Lung (tissue), 12 donors: ENCODE results near the gene TMEM109. TPM values are rescaled to one million over a fixed set of nuclear protein-coding genes. Genes with fewer than 3 reads are reported as not detected.

ENCODE experiments used
- ATAC-seq: fragments of 200-7000 bp; cut with Tn5 transposase; one replicate; pipeline ENCODE4 v1.9.1; 2020; ENCODE audit warnings: moderate number of reproducible peaks; ENCODE audit not compliant: insufficient read depth, low FRiP score
- DNase-seq, 3 donors: peaks; one replicate each; pipeline ENCODE4 v3.0.0-alpha.2; 2013 to 2017
- H3K27ac ChIP-seq, 2 donors: one replicate each; pipeline ENCODE4 v1.5.1; 2013; ENCODE audit warnings: mild to moderate bottlenecking in 2 of 2, moderate library complexity in 2 of 2, control low read depth in 1 of 2, inconsistent platforms in 1 of 2, low read depth in 1 of 2, low read length in 1 of 2
- H3K27me3 ChIP-seq, 3 donors: one replicate each; pipeline ENCODE4 v1.5.1; 2013; ENCODE audit warnings: low read length in 2 of 3; ENCODE audit not compliant: control insufficient read depth in 3 of 3, insufficient read depth in 3 of 3
- H3K36me3 ChIP-seq, 4 donors: one replicate each; pipeline ENCODE4 v1.5.1; 2013; ENCODE audit warnings: low read length in 4 of 4, mild to moderate bottlenecking in 1 of 4, moderate library complexity in 1 of 4; ENCODE audit not compliant: control insufficient read depth in 4 of 4, insufficient read depth in 4 of 4
- H3K4me1 ChIP-seq, 5 donors: one replicate each; pipeline ENCODE4 v1.5.1; 2013; ENCODE audit warnings: low read length in 5 of 5, mild to moderate bottlenecking in 2 of 5, moderate library complexity in 1 of 5; ENCODE audit not compliant: control insufficient read depth in 5 of 5, insufficient read depth in 5 of 5
- H3K4me3 ChIP-seq: one replicate; pipeline ENCODE4 v1.5.1; 2013; ENCODE audit warnings: mild to moderate bottlenecking, control low read depth, moderate library complexity
- H3K9ac ChIP-seq, 2 donors: one replicate each; pipeline ENCODE4 v1.5.1; 2013; ENCODE audit warnings: low read length in 2 of 2, control low read depth in 1 of 2; ENCODE audit not compliant: insufficient read depth in 1 of 2
- H3K9me3 ChIP-seq, 4 donors: one replicate each; pipeline ENCODE4 v1.5.1; 2013; ENCODE audit warnings: low read length in 3 of 4, mild to moderate bottlenecking in 1 of 4, moderate library complexity in 1 of 4; ENCODE audit not compliant: control insufficient read depth in 4 of 4, insufficient read depth in 3 of 4
- WGBS, 2 donors: extraction: QIAGEN DNeasy Blood & Tissue Kit; methylation state at CpG; one replicate each; pipeline ENCODE4 v1.1.7; 2013; 5-methylcytosine and 5-hydroxymethylcytosine counted together
- polyA plus RNA-seq, 2 donors: library from polyadenylated mRNA; stranded (reverse); fragments of 200-250 nt; gene quantifications; one replicate each; pipeline ENCODE4 v1.2.1, GENCODE V29; 2013
- total RNA-seq, 2 donors: library from RNA; depleted of rRNA in 1 of 2; stranded (reverse); fragments of >200 nt in 1 of 2; gene quantifications; one replicate each; pipeline ENCODE4 v1.2.1, GENCODE V29; 2014 to 2021
- TF ChIP-seq, protein P1 (sequence below): IDR thresholded peaks from 2 replicates; pipeline ENCODE4 v1.5.1; 2012; ENCODE audit warnings: mild to moderate bottlenecking; ENCODE audit errors: control extremely low read depth, extremely low read depth
- donor health status: control.
- donor health status: control.
- donor health status: Bipolar disorder and iron deficiency.
- donor health status: healthy.
- donor health status: DM: yes; HTN: yes; CAD: no.

TMEM109 gene
- total and polyA plus RNA-seq, 4 donors, result 69.2 to 128 (median 99.3) TPM

DNA sequence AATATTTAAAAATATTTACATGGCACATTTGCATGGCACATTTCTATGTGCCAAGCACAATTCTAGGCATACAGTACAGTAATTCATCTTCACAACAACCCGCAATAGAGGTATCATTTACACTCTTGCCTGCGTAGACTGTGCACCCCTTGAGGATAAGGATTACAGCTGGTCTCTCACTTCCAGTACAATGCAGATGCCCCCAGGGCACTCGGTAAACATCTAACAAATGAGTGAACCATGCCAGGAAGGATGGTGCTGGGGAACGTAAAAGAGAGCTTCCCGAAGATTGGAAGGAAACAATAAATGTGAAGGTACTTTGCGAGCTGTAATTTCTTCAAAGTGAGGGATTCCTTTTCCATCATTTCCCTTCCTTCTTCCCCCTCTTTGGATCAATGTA, 8.9 kb upstream of the TMEM109 start:
- no peak for ATAC-seq
- no peaks in the 10 kb centered on the region for H3K27me3 ChIP-seq
- WGBS, 2 donors, result 49% methylated on average over 6 of the region's 6 CpGs
- no peak overlapping the region for H3K4me3 ChIP-seq
- no peak overlapping the region for H3K27ac ChIP-seq
- DNase-seq, result no peak
- peak overlapping the region; percentile 69 to 89 for H3K9ac ChIP-seq
- peaks cover 21 to 28% (median 25%) of the 10 kb centered on the region in 4 donors for H3K36me3 ChIP-seq
- H3K9me3 ChIP-seq, result no peaks in the 10 kb centered on the region
- peaks cover 5 to 20% (median 9%) of the 10 kb centered on the region in 5 donors for H3K4me1 ChIP-seq
- TF ChIP-seq, protein P1, sequence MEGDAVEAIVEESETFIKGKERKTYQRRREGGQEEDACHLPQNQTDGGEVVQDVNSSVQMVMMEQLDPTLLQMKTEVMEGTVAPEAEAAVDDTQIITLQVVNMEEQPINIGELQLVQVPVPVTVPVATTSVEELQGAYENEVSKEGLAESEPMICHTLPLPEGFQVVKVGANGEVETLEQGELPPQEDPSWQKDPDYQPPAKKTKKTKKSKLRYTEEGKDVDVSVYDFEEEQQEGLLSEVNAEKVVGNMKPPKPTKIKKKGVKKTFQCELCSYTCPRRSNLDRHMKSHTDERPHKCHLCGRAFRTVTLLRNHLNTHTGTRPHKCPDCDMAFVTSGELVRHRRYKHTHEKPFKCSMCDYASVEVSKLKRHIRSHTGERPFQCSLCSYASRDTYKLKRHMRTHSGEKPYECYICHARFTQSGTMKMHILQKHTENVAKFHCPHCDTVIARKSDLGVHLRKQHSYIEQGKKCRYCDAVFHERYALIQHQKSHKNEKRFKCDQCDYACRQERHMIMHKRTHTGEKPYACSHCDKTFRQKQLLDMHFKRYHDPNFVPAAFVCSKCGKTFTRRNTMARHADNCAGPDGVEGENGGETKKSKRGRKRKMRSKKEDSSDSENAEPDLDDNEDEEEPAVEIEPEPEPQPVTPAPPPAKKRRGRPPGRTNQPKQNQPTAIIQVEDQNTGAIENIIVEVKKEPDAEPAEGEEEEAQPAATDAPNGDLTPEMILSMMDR, result no peak

DNA sequence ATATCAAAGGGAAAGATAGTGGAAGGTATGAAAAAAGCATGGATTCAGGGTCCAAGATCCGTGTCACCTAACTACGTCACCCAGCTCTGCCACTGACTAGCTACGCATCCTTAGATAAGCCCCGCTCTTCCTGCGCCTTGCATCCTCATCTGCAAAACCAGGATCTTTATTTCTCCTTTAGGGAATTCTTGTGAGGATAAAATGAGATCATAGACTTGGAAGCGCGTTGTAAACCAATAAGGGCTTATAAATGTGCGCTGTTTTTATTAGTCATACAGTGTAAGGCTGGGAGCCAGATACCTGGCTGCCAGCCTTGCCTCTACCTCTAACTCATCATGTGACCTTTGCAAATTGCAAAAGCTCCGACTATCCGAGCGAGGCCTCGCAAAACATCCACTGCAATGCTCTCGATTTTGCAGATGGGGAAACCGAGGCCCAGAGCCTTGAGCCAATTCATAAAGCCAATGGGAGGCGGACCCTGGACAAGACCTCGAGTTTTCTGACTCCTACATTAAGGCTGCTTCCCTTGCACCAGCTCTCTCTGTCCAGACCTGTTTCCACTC, 8.3 kb upstream of the TMEM109 start:
- Histone ChIP-seq H3K4me3 (peak overlapping the region; percentile 99), H3K36me3 (peaks cover 15 to 23% (median 21%) of the 10 kb centered on the region in 4 donors), H3K4me1 (peaks cover 6 to 20% (median 9%) of the 10 kb centered on the region in 5 donors), H3K9ac (peak overlapping the region; percentile 69 to 89), H3K27ac (peak overlapping the region; percentile 96 to 98), H3K9me3 (no peaks in the 10 kb centered on the region), H3K27me3 (no peaks in the 10 kb centered on the region)
- DNase-seq (peak in 1 of 3 donors; percentile 21), ATAC-seq (no peak)
- TF ChIP-seq, protein P1, result no peak
- WGBS, 2 donors, result 6 to 8% methylated on average over 16 of the region's 16 CpGs

DNA sequence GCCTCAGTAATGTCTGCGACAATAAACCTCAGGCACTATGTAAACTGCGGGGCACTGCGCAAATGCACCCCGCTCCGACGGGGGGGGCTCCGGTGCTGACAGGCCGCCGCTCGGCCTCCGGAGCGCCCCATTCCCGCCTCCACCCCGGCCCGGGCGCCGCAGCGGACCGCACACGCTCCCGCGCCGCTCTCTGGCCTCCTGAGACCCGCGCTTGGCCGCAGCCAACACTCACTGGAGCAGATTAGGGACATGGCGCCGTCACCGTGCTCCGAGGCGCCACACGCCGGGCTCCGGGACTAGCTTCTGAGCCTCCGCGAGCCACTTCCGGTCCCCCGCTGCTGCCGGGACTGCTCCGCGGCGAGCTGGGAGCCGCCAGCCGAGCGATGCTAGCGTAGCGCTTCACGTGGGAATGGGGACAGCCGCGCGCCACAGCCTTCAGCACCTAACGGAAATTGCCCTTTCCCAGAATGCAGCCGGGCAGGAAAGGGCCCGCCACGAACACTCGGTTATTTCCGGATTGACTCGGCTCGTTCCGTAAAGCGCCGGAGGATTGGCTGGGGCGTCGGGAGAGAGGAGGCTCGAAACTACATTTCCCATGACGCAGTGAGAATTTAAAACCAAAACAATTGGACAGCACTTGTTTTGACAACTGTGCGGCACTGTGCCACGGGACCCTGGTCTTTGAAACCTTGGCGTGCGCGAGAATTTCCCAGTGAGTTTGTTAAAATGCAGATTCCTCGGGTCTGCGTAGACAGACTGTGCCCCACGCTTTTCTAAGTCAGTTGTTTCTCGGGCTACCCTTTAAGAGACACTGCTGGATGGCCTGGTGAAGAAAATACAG, 7.6 kb upstream of the TMEM109 start, which contains the start of gene PRPF19:
TSS of gene PRPF19 (minus strand) at position 454 of the 841 bp plus-strand sequence. CDS start at position 251, 203 bp downstream.
- Histone ChIP-seq H3K27ac (peak within 1 kb of the TSS; percentile 96 to 98), H3K9ac (peak within 1 kb of the TSS; percentile 89 to 92), H3K27me3 (no peaks in the 10 kb centered on the region), H3K36me3 (peaks cover 10 to 17% (median 15%) of the 10 kb centered on the region in 4 donors), H3K4me1 (peaks cover 8 to 20% (median 10%) of the 10 kb centered on the region in 5 donors), H3K4me3 (peak within 1 kb of the TSS; percentile 99), H3K9me3 (no peaks in the 10 kb centered on the region)
- ATAC-seq (peak; percentile 97), DNase-seq (peak; percentile 98 to 99 (median 98))
- 0% methylated on average over 74 to 75 of the region's 75 CpGs for WGBS, 2 donors
- TF ChIP-seq, protein P1, result no peak
